ENCODE results near the gene RPE.

Gene RPE

DNA sequence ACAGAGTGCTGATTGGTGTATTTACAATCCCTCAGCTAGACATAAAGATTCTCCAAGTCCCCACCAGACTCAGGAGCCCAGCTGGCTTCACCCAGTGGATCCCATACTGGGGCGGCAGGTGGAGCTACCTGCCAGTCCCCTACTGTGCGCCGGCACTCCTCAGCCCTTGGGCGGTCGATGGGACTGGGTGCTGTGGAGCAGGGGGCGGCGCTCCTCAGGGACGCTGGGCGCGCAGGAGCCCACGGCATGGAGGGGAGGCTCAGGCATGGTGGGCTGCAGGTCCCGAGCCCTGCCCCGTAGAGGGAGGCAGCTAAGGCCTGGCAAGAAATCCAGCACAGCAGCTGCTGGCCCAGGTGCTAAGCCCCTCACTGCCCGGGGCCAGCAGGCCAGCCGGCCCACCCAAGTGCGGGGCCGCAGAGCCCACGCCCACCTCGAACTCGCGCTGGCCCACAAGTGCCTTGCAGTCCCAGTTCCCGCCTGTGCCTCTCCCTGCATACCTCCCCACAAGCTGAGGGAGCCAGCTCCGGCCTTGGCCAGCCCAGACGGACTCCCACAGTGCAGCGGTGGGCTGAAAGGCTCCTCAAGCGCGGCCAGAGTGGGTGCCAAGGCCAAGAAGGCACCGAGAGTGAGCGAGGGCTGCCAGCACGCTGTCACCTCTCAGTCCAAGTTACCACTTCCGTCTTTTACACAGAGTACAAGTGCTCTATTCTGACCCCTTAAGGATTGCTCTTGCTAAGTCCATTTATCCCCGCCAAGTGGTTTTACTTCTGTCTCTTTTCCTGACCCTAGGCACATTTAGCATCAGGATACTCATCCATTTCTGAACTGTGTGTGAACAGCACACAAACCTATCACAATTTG lies 1.7 kb upstream of the RPE start:
- no peak for DNase-seq (ENCODE audit: low read depth in 2 of 2)

DNA sequence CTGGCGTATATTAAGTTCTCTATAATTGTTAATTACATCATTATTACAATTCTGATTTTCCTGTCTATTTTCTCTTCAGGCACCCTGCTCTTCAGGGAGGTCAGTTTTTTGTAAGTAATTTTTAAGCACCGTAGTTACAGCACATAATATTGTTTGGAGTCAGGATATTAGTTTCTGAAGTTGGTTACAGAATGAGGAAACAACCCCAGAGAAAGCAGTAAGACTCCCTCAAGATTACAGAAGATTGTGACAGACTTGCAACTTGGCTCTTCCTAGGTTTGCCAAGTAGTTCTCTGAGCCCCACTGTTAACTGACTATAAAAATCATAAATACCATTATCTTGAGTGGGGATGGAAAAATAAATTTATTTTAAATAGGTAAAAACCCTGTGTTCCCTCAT lies 921 bp downstream of the RPE start:
- DNase-seq (ENCODE audit: low read depth in 2 of 2) = no peak

DNA sequence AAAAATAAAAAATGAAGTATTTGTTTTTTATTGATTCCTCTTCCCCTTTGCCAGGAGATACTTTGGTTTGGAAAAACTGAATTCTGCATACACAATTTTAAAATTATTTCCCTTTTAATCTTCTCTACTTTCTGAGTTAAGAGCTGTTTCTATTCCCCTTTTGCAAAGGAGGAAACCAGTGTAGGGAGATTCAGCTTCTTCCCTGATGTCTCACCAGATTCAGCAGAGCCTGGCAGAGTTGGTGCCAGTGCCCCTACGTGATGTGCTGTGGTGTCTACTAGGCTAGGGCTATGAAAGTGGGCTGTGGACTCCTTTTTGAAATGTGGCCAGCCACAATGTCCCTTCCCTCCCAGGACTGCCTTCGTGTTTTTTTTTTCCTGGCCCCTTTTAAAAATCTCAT lies 2.4 kb downstream of the RPE start:
- DNase-seq (ENCODE audit: low read depth in 2 of 2) = no peak

DNA sequence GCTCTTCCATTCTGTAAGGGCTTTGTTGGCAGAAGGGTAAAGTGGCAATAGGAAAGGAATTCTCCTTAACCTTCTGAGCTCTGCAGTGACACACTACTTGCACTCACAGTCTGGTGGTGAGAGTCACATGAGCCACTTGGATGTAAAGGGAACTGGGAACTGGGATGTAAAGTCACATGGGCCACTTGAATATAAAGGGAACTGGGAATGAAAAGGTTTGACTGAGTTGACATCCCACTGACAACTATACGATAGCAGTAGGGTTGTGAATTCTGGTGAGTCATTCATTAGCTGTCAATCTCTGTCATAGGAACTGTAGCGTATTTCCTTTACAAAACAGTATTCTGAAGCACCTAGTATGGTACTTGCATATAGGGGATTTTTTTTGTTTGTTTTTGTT lies 5.5 kb downstream of the RPE start:
- DNase-seq (ENCODE audit: low read depth in 2 of 2) = no peak

DNA sequence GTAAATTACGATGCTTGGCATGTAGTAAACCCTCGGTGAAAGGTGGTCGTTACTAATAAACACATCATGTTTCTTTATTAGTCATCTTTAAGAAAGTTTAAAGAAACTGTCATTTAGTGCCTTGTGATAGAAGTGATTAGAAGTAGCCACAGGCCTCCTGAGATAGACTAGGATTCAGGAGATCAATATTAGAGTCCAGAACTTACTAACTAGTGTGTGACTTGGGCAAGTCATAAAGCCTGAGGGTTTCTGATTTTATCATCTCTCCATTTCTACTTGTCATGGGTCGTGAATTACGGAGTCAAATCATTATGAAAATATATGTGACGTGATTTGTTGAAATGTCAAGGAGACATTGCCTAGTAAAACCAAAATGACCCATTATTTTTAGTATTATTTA lies 6.7 kb downstream of the RPE start:
- DNase-seq (ENCODE audit: low read depth in 2 of 2) = no peak

DNA sequence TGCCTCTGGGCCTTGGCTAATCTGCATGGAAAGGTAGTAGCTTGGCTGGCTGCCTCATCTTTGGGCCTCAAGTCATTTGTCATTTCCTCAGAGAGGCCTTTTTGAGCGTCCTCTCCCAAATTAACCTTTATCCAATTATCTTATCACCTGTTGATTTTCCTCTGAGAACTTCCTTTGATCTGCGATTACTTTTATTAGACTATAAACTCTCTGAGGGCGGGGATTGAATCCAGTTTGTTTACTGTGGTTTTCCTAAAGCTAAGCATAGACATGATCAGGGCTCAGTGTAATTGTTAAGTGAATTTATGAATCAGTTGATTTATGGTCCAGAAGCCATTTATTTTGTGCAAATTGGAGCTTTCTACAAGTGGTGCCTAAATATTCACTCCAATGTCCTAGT lies 7.5 kb downstream of the RPE start:
- DNase-seq (ENCODE audit: low read depth in 2 of 2) = no peak

DNA sequence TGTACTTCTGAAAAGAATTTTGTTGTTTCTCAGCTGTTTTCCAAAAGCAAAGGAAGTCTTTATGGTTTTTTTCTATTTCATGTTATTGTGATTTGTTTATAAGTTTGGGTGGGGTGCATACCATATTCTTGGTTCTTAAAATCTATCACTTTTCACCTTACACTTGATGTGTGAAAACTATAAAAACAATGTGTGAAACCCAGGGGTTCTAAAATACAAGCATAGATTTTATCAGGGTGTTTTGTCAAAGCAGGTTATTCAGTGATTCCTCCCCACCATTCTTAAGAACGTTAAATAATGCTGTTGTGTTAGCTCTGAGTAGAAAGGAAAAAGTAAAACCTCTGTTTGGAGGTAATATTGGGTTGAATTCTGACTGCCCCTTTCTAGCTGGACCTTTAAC lies 17.7 kb downstream of the RPE start:
- DNase-seq (ENCODE audit: low read depth in 2 of 2) = no peak

DNA sequence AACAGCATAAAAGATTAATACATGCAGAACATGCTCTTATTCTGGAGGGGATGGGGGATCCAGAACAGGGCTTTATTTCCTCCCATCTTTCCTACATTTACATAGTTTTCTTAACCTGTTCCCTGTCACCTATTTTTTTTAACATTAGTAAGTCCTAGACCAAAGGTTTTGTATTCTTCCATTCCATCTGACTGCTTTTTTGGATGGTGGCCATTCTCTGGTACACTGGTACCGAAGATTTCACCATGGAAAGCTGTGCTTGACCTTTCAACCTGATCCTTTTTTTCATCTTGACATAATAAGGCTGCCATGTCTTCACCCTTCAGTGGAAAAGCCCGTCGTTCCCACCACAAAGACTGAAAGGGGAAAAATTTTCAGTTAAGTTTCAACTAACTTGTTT lies 20.4 kb downstream of the RPE start:
- no peak for DNase-seq (ENCODE audit: low read depth in 2 of 2)

DNA sequence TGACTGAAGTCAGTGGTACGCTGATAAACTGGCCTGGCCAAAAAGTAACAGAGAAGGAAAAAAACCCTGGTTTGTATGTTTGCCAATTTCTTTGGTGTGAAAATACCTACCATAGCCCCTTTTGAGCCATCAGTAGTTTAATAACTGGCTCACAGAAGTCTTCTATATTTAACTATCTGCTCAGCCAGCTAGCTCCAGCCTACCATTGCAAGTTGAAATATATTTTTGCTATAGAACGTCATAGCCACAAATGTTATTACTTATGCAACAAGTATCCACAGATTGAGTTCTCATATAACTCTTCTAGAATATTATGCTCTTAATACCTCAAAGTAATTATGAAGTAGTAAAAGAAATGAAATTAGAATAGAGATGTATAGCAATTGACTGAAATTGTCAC lies 25.2 kb downstream of the RPE start:
- no peak for DNase-seq (ENCODE audit: low read depth in 2 of 2)

DNA sequence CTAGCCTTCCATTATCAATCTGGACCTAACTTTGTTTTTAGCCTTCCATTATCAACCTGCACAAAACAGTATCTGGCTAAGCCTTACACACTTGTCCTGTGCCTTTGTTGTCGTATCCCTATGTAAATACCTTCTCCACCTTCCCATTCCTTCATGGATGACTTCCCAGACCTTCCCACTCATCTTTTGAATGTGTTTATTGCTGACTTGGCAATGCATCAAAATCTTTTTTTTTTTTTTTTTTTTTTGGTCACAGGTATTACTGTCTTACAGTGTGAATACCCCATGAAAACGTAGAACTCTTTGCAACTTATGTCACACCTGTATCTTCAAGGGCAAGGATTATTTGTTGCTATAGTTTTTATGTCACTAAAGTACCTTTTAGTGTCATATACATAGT lies 25.7 kb downstream of the RPE start:
- DNase-seq (ENCODE audit: low read depth in 2 of 2) = no peak

DNA sequence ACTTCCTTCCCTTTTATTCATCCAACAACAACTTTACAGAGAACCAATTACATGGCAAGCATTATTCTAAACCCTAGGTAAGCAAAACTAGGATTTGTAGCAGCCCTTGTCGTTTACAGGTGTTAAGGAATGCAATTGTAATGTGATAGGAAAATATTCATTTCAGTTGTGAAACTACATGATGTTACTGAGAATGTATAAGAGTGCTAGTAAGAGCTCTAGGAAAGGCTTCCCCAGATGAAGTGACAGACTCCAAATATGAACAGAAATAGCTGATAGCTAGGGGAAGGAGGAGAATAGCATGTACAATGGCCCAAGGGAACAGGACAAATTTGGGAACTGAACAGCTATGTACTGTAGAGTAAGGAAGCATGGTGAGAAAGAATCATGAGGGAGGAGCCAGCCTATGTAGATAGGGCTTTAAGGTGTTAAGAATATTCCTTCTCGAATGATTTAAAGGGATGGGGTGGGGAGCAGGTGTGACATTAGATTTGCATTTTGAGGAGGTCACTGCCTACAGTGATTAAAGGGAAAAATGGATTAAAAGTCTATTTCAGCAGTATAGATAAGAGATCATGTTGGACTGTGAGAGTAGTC lies 31.7 kb downstream of the RPE start:
- no peak for DNase-seq (ENCODE audit: low read depth in 2 of 2)

DNA sequence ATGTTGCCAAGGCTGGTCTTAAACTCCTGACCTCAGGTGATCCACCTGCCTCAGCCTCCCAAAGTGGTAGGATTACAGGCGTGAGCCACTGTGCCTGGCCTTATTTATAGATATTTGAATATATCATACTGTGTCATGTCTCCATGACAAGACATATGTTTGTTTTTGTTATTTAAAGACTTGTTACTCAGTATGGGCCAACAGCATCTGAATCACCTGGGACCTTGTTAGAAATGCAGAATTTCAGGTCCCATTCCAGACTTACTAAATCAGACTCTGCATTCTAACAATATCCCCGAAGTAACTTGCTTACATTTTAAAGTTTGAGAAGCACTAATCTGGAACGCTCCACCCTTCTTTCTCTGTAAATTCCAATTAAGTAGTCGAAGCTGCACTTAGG lies 33.2 kb downstream of the RPE start:
- DNase-seq (ENCODE audit: low read depth in 2 of 2) = no peak

DNA sequence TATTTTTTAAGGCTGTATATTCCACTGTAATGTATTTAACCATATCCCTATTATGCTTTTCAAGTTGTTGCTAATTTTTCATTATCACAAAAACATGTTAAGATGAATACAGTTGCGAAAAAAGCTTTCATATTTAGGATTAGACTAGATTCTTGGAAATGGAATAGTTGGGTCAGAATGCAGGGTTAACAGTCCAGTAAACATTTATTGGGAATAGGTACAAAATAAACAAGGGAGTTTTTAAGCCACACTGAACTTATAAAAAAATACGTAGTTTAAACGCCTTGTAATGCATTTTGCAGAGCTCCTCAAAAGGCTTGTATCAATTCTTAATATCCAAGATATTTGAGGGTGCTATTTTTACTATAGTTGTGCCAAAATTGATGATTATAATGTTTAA lies 35.6 kb downstream of the RPE start:
- no peak for DNase-seq (ENCODE audit: low read depth in 2 of 2)

DNA sequence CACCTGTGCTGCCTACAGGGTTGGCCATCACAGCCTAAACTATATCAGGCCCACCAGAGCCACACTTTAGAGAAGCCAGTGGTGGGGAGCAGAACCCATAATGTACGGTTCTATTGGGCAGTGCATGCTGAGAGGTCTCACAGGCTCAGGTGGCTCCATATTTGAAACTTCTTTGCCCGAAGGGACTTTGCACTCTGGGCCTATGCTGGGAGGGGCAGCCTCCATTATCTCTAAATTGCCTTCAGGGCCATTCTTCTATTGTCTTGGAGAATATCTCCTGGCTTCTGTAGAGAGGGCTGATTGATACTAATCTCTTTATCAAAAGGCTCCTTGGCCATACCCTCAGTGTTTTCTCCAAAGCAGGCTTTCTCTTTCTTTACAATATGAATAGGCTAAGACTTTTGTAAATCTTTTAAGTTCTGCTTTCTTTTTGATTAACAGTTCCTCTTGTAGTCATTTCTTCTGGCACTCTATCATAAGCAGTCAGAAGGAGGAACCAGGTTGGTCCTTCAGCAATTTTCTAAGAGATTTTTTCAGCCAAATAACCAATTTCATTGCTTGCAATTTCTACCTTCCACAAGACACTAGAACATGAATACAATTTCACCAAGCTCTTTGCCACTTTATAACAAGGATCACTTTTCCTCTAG lies 44.5 kb downstream of the RPE start:
- no peak for DNase-seq (ENCODE audit: low read depth in 2 of 2)

DNA sequence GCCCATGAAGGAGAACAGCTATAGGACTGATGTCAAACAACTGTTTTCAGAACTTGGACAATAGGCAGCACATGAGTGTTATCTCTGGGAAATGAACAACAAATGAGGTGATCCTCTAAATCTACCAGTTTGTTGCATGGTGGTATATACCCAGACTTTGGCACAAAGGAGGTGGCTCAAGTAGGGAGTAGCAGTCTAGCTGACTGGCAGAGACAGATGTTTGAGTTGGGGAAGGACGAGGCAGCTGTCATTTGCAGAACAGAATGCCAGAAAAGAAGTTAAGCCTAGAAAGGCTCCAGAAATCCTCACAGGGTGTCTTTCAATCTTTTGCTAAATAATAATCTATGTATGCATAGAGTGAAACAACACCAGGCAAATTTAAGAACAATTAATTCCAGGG lies 47.4 kb downstream of the RPE start:
- DNase-seq (ENCODE audit: low read depth in 2 of 2) = no peak

DNA sequence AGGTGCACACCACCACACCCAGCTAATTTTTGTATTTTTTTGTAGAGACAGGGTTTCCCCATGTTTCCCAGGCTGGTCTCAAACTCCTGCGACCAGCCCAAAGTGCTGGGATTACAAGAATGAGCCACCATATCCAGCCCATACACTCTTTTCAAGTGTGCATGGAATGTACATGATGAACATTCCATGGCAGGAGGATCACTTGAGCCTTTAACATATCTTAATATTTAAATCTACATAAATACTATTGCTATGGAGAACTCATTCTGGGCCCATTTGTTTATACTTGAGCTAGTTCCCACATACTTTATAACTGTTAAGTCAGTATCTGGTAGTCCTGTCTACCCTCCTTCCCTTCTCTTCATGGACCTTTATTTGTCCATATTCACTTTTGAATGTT lies 48.4 kb downstream of the RPE start:
- no peak for DNase-seq (ENCODE audit: low read depth in 2 of 2)

DNA sequence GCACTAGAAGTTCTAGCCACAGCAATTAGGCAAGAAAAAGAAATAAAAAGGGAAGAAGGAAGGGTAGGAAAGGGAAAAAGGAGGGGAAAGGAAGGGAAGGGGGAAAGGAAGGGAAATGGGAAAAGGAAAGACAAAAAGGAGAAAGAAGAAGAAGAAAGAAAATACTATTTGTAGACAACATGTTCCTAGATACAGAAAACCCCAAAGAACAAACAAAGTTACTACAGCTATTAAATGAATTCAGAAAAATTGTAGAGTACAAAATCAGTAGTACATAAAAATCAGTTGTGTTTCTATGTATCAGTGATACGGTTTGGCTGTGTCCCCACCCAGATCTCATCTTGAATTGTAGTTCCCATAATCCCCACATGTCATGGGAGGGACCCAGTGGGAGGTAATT lies 52.3 kb downstream of the RPE start:
- DNase-seq (ENCODE audit: low read depth in 2 of 2) = no peak

DNA sequence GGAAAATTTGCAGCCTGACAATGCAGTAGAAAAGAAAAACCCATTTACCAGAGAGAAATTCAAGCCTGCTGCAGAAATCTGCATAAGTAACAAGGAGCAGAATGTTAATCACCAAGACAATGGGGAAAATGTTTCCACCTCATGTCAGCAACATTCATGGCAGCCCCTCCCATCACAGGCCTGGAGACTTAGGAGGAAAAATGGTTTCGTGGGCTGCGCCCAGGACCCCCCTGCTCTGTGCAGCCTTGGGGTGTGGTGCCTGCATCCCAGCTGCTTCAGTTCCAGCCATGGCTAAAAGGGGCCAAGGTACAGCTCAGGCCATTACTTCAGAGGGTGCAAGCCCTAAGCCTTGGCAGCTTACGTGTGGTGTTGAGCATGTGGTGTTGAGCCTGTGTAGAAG lies 53.4 kb downstream of the RPE start:
- no peak for DNase-seq (ENCODE audit: low read depth in 2 of 2)

DNA sequence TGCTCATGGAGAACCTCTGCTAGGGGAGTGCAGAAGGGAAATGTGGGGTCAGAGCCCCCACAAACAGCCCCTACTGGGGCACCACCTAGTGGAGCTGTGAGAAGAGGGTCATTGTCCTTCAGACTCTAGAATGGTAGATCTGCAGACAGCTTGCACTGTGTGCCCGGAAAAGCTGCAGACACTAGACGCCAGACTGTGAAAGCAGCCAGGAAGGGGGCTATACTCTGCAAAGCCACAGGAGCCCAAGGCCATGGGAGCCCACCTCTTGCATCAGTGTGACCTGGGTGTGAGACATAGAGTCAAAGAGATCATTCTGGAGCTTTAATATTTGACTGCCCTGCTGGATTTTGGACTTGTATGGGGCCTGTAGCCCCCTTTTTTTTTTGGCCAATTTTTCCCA lies 60.9 kb downstream of the RPE start:
- no peak for DNase-seq (ENCODE audit: low read depth in 2 of 2)

All from stimulated activated CD8-positive, alpha-beta memory T cell treated with anti-CD3 and anti-CD28 coated beads, Interleukin-7, amount 100 ng/mL, for 4 hours (primary cell).